ENCODE results near the gene ABTB2.

The ABTB2 gene

GRCh38 chr11:34161361-34161760 is 196.4 kb downstream of the ABTB2 start:
- no peak for DNase-seq

GRCh38 chr11:34160791-34161190 is 197.0 kb downstream of the ABTB2 start:
- no peak for DNase-seq

- no peak for DNase-seq
These were observed 197.6 kb downstream of the ABTB2 start for GRCh38 chr11:34160049-34160721.

- no peak for DNase-seq
These were observed 199.1 kb downstream of the ABTB2 start for GRCh38 chr11:34158661-34159060.

- DNase-seq, result no peak
These were observed 200.6 kb downstream of the ABTB2 start for GRCh38 chr11:34157163-34157562.

- DNase-seq, result no peak
These were observed 202.1 kb downstream of the ABTB2 start for GRCh38 chr11:34155757-34156062.

GRCh38 chr11:34155057-34155756 is 202.6 kb downstream of the ABTB2 start:
- DNase-seq, result no peak

GRCh38 chr11:34154059-34154875 is 203.5 kb downstream of the ABTB2 start:
- peak; percentile 71 for DNase-seq

- no peak for DNase-seq
These were observed 205.6 kb downstream of the ABTB2 start for GRCh38 chr11:34151916-34152845.

- no peak for DNase-seq
These were observed 206.6 kb downstream of the ABTB2 start for GRCh38 chr11:34151166-34151565.

- no peak for DNase-seq
These were observed 207.2 kb downstream of the ABTB2 start for GRCh38 chr11:34150494-34151151.

GRCh38 chr11:34149786-34150185 is 208.0 kb downstream of the ABTB2 start:
- DNase-seq, result no peak

GRCh38 chr11:34149274-34149673 is 208.5 kb downstream of the ABTB2 start:
- DNase-seq, result no peak

- DNase-seq, result no peak
These were observed 209.2 kb downstream of the ABTB2 start for GRCh38 chr11:34148504-34149165.

- no peak for DNase-seq
These were observed 210.2 kb downstream of the ABTB2 start for GRCh38 chr11:34147581-34147980.

- no peak for DNase-seq
These were observed 210.9 kb downstream of the ABTB2 start for GRCh38 chr11:34146866-34147265.

GRCh38 chr11:34146411-34146810 is 211.4 kb downstream of the ABTB2 start:
- DNase-seq, result no peak

- no peak for DNase-seq
These were observed 211.9 kb downstream of the ABTB2 start for GRCh38 chr11:34145847-34146381.

GRCh38 chr11:34145073-34145472 is 212.7 kb downstream of the ABTB2 start:
- DNase-seq, result no peak

- no peak for DNase-seq
These were observed 214.8 kb downstream of the ABTB2 start for GRCh38 chr11:34143048-34143447.

- no peak for DNase-seq
These were observed 217.7 kb downstream of the ABTB2 start for GRCh38 chr11:34140149-34140548.
